HCT116 (cell line): ENCODE data around the gene SPI1. TPM values are rescaled to one million over a fixed set of nuclear protein-coding genes. Genes with fewer than 3 reads are reported as not detected.

Experiments
- ATAC-seq: fragments of 200-7000 bp; cut with Tn5 transposase; 2 replicates; pipeline ENCODE4 v1.9.1; 2020; ENCODE audit warnings: mild to moderate bottlenecking, moderate library complexity
- BruUV-seq: library from RNA; stranded (reverse); fragments of 400-500 nt; replicated peaks from 2 replicates; lab custom pipeline; 2021; lab: Mats Ljungman, UMichigan
- CTCF ChIA-PET: fragments of 300-600 bp; sonication (Branson Sonifier 250); formaldehyde crosslinking; loops from one replicate; lab custom pipeline; 2021; ENCODE audit warnings: antibody characterized with exemption; lab: Charles Lee
- POLR2A ChIA-PET: fragments of 300-600, 350-600 bp; sonication (Branson Sonifier 250); formaldehyde crosslinking; loops from one replicate; lab custom pipeline; 2021; ENCODE audit warnings: antibody characterized with exemption; lab: Charles Lee
- RAD21 ChIA-PET, 2 experiments: fragments of 300-600 bp; sonication (Branson Sonifier 250); formaldehyde crosslinking; loops; one replicate each; lab custom pipeline; 2023; ENCODE audit warnings: low total read pairs in 2 of 2; ENCODE audit not compliant: uncharacterized antibody in 2 of 2, unreplicated experiment in 2 of 2, low non-redundant PET in 1 of 2; lab: Charles Lee
- DNase-seq: peaks from one replicate; pipeline ENCODE4 v3.0.0-alpha.2; 2010; ENCODE audit warnings: low read depth, low spot score
- H2AFZ ChIP-seq: fragments of 200-600 bp; shearing (Covaris generic), sonication (generic); 2 replicates; pipeline ENCODE4 v1.6.1; 2017; ENCODE audit warnings: low read depth, mixed run types, mixed read lengths, antibody characterized with exemption, low read length; ENCODE audit not compliant: poor library complexity, severe bottlenecking
- H3K27ac ChIP-seq: 2 replicates; pipeline ENCODE4 v1.5.1; 2012; ENCODE audit warnings: low read depth, low read length
- H3K27me3 ChIP-seq: fragments of 200-600 bp; sonication (generic); 2 replicates; pipeline ENCODE4 v1.6.1; 2016; ENCODE audit warnings: mixed run types, low read length, mixed read lengths; ENCODE audit not compliant: insufficient read depth
- H3K36me3 ChIP-seq, 2 experiments: fragments of 200-500 bp in 1 of 2; fragments of 200-600 bp in 1 of 2; sonication (Bioruptor generic) in 1 of 2; sonication (generic) in 1 of 2; 2 replicates each; pipeline versions ENCODE4 v1.5.1 to v1.6.1; 2014 to 2016; ENCODE audit warnings: low read length in 2 of 2, inconsistent platforms in 1 of 2, mixed read lengths in 1 of 2, mixed run types in 1 of 2; ENCODE audit not compliant: insufficient read depth in 2 of 2, control insufficient read depth in 1 of 2
- H3K4me1 ChIP-seq, 2 experiments: fragments of 200-600 bp in 1 of 2; sonication (generic) in 1 of 2; 2 replicates each; pipeline versions ENCODE4 v1.5.1 to v1.6.1; 2012 to 2017; ENCODE audit warnings: low read length in 2 of 2, inconsistent platforms in 1 of 2, mild to moderate bottlenecking in 1 of 2, mixed read lengths in 1 of 2, mixed run types in 1 of 2, moderate library complexity in 1 of 2; ENCODE audit not compliant: insufficient read depth in 2 of 2, control insufficient read depth in 1 of 2
- H3K4me2 ChIP-seq: fragments of 200-600 bp; sonication (generic); 2 replicates; pipeline ENCODE4 v1.6.1; 2017; ENCODE audit warnings: mixed run types, low read length, mixed read lengths
- H3K4me3 ChIP-seq, 2 experiments: fragments of 200-600 bp in 1 of 2; sonication (generic) in 1 of 2; replicated peaks in 1 of 2; 2 replicates each; pipeline ENCODE4 v1.5.1; 2011 to 2016; ENCODE audit warnings: low read length in 2 of 2, control low read depth in 1 of 2, low read depth in 1 of 2, mild to moderate bottlenecking in 1 of 2, mixed read lengths in 1 of 2, mixed run types in 1 of 2
- H3K79me2 ChIP-seq: fragments of 200-600 bp; sonication (generic); 2 replicates; pipeline ENCODE4 v1.6.1; 2017; ENCODE audit warnings: mild to moderate bottlenecking, mixed run types, low read length, moderate library complexity, mixed read lengths; ENCODE audit not compliant: insufficient read depth
- H3K9ac ChIP-seq: fragments of 200-600 bp; sonication (generic); 2 replicates; pipeline ENCODE4 v1.6.1; 2016; ENCODE audit warnings: low read length, mixed read lengths
- H3K9me2 ChIP-seq: fragments of 200-600 bp; sonication (generic), shearing (Covaris generic); 2 replicates; pipeline ENCODE4 v1.6.1; 2017; ENCODE audit warnings: mixed run types, mild to moderate bottlenecking, moderate library complexity; ENCODE audit not compliant: insufficient read depth
- H3K9me3 ChIP-seq, 2 experiments: fragments of 200-500 bp in 1 of 2; fragments of 200-600 bp in 1 of 2; sonication (Bioruptor generic) in 1 of 2; sonication (generic) in 1 of 2; 2 replicates each; pipeline ENCODE4 v1.6.1; 2014 to 2017; ENCODE audit warnings: low read length in 2 of 2, mixed read lengths in 2 of 2, inconsistent platforms in 1 of 2, low read depth in 1 of 2, mild to moderate bottlenecking in 1 of 2, mixed run types in 1 of 2, moderate library complexity in 1 of 2; ENCODE audit not compliant: control insufficient read depth in 1 of 2, insufficient read depth in 1 of 2
- H4K20me1 ChIP-seq: fragments of 200-600 bp; sonication (generic), shearing (Covaris generic); 2 replicates; pipeline ENCODE4 v1.6.1; 2017; ENCODE audit warnings: mixed run types, mild to moderate bottlenecking, moderate library complexity; ENCODE audit not compliant: insufficient read depth
- CEBPB ChIP-seq: IDR thresholded peaks from 2 replicates; pipeline ENCODE4 v1.6.1; 2012; ENCODE audit warnings: low read depth
- EZH2phosphoT487 ChIP-seq: fragments of 200-600 bp; IDR thresholded peaks from 2 replicates; pipeline ENCODE4 v1.6.1; 2018; ENCODE audit warnings: antibody characterized with exemption, borderline replicate concordance
- JUND ChIP-seq: IDR thresholded peaks from 2 replicates; pipeline ENCODE4 v1.6.1; 2012
- POLR2A ChIP-seq: IDR thresholded peaks from 2 replicates; pipeline ENCODE4 v1.7.0; 2011; ENCODE audit warnings: borderline replicate concordance; ENCODE audit not compliant: insufficient read depth, insufficient read length; ENCODE audit errors: extremely low read depth
- RAD21 ChIP-seq: IDR thresholded peaks from 2 replicates; pipeline ENCODE4 v1.6.1; 2012; ENCODE audit warnings: low read depth, mild to moderate bottlenecking
- SIN3A ChIP-seq: IDR thresholded peaks from 2 replicates; pipeline ENCODE4 v1.6.1; 2012; ENCODE audit warnings: low read depth
- SP1 ChIP-seq: IDR thresholded peaks from 2 replicates; pipeline ENCODE4 v1.6.1; 2012; ENCODE audit warnings: low read depth
- intact Hi-C: fragments of 100-400 bp; cut with micrococcal nuclease; formaldehyde crosslinking; loops from 2 replicates; pipeline ENCODE4 v1.10.0; 2022
- total RNA-seq: library from RNA; stranded (reverse); gene quantifications from one replicate; pipeline ENCODE4 v1.2.1, GENCODE V29; 2021; ENCODE audit not compliant: unreplicated experiment
- TF ChIP-seq, protein P1 (sequence below): IDR thresholded peaks from 2 replicates; pipeline ENCODE4 v1.6.1; 2012; ENCODE audit warnings: low read depth

SPI1 gene
- total RNA-seq, 1 experiment from 2014 or later = 0.32 TPM

- intact Hi-C loops = no loop called here
- Histone ChIP-seq H3K4me3 (no peak overlapping the region), H3K4me1 (no peaks in the 10 kb centered on the region), H3K36me3 (no peaks in the 10 kb centered on the region), H3K27me3 (no peaks in the 10 kb centered on the region), H3K9ac (no peak overlapping the region), H3K9me2 (no peaks in the 10 kb centered on the region), H2AFZ (no peak overlapping the region), H3K27ac (no peak overlapping the region), H4K20me1 (no peaks in the 10 kb centered on the region), H3K9me3 (no peaks in the 10 kb centered on the region), H3K79me2 (no peaks in the 10 kb centered on the region), H3K4me2 (no peak overlapping the region)
- ChIA-PET POLR2A (no interaction called here), RAD21 (no interaction called here), CTCF (interaction anchor here (1.3 to 1.4 kb wide), 2 partner anchors 13 to 22 kb away, joined by 3 to 4 read pairs; no protein-coding TSS in a partner anchor)
- BruUV-seq = no TSS peak
- no peak for DNase-seq
- TF ChIP-seq CEBPB (no peak), EZH2phosphoT487 (no peak), JUND (no peak), POLR2A (no peak), RAD21 (no peak), SIN3A (no peak), SP1 (no peak)
- TF ChIP-seq, protein P1, sequence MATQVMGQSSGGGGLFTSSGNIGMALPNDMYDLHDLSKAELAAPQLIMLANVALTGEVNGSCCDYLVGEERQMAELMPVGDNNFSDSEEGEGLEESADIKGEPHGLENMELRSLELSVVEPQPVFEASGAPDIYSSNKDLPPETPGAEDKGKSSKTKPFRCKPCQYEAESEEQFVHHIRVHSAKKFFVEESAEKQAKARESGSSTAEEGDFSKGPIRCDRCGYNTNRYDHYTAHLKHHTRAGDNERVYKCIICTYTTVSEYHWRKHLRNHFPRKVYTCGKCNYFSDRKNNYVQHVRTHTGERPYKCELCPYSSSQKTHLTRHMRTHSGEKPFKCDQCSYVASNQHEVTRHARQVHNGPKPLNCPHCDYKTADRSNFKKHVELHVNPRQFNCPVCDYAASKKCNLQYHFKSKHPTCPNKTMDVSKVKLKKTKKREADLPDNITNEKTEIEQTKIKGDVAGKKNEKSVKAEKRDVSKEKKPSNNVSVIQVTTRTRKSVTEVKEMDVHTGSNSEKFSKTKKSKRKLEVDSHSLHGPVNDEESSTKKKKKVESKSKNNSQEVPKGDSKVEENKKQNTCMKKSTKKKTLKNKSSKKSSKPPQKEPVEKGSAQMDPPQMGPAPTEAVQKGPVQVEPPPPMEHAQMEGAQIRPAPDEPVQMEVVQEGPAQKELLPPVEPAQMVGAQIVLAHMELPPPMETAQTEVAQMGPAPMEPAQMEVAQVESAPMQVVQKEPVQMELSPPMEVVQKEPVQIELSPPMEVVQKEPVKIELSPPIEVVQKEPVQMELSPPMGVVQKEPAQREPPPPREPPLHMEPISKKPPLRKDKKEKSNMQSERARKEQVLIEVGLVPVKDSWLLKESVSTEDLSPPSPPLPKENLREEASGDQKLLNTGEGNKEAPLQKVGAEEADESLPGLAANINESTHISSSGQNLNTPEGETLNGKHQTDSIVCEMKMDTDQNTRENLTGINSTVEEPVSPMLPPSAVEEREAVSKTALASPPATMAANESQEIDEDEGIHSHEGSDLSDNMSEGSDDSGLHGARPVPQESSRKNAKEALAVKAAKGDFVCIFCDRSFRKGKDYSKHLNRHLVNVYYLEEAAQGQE = no peak
- no peak for ATAC-seq
Observed at GRCh38 chr11:47389577-47390421, 11.5 kb upstream of the SPI1 start.
